IPS-18a (cell line): ENCODE results near the gene CCDC93.

Source experiments
- H3K27ac ChIP-seq: one replicate; pipeline ENCODE4 v1.5.1; 2013; ENCODE audit warnings: low read length
- H3K27me3 ChIP-seq: one replicate; pipeline ENCODE4 v1.6.1; 2013; ENCODE audit warnings: mild to moderate bottlenecking, low read length; ENCODE audit not compliant: control insufficient read depth, insufficient read depth
- H3K36me3 ChIP-seq: one replicate; pipeline ENCODE4 v1.6.1; 2013; ENCODE audit warnings: low read depth, low read length; ENCODE audit not compliant: control insufficient read depth
- H3K4me1 ChIP-seq: one replicate; pipeline ENCODE4 v1.6.1; 2013; ENCODE audit warnings: low read depth, low read length; ENCODE audit not compliant: control insufficient read depth
- H3K4me3 ChIP-seq: one replicate; pipeline ENCODE4 v1.5.1; 2013; ENCODE audit warnings: low read length
- H3K9ac ChIP-seq: one replicate; pipeline ENCODE4 v1.6.1; 2013; ENCODE audit warnings: mild to moderate bottlenecking, low read length, moderate library complexity
- H3K9me3 ChIP-seq: one replicate; pipeline ENCODE4 v1.6.1; 2013; ENCODE audit warnings: low read depth, low read length; ENCODE audit not compliant: control insufficient read depth

Gene CCDC93

GRCh38 chr2:117945296-117945695 lies 68.6 kb downstream of the CCDC93 start:
- Histone ChIP-seq H3K27ac (no peak overlapping the region), H3K27me3 (no peaks in the 10 kb centered on the region), H3K9me3 (no peaks in the 10 kb centered on the region), H3K9ac (no peak overlapping the region), H3K36me3 (peaks cover 42% of the 10 kb centered on the region), H3K4me1 (no peaks in the 10 kb centered on the region), H3K4me3 (no peak overlapping the region)

DNA sequence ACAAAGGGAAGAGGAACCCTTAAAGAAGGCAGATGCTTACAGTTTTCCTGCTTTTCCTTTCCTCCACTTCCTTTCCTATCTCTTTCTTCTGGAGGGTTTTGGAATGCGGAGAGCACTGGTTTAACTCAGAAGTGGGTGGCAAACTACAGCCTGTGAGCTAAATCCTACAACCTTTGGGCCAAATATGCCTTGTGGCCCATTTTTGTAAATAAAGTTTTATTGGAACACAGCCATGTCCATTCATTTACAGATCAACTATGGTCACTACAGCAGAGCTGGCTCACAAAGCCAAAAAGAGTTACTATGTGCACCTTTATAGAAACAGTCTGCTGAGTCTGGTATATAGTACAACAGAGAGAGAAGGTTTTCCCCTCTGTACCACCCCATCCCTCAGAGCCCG lies 69.1 kb downstream of the CCDC93 start:
- Histone ChIP-seq H3K36me3 (peaks cover 42% of the 10 kb centered on the region), H3K27me3 (no peaks in the 10 kb centered on the region), H3K4me1 (no peaks in the 10 kb centered on the region), H3K4me3 (no peak overlapping the region), H3K27ac (no peak overlapping the region), H3K9me3 (no peaks in the 10 kb centered on the region), H3K9ac (no peak overlapping the region)

DNA sequence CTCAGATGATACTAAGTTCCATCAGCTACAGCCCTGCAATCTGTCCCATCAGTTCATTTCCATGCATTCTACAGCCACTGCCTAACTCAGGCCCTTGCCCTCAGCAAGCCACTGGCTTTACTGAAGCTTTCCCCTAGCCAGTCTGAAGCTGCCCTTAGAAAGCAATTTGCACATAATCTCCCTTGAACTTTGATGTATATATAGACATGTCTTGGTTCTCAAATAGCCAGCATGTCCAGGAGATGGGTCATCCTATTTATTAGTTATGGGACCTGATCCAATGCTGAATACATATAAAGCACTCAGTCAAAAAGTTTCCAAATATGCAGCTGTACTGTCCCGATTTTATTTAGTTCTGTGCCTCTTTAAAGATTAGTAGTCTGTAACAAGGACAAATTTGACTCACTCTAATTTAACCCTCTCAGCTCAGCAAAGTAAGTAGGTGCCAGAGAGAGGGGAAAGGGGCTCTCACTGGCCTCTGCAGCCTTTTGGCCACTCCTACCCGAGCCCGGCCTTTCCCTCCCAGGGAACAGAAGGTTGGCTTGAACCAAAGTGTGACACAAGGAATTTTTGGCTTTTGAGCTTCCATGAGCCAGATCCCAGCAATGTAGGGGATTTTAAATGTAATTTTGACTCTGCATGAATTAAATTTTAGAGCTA lies 70.7 kb downstream of the CCDC93 start:
- no peak overlapping the region for H3K27ac ChIP-seq
- H3K4me3 ChIP-seq, result no peak overlapping the region

GRCh38 chr2:117942551-117942950 lies 71.3 kb downstream of the CCDC93 start:
- H3K4me1 ChIP-seq, result no peaks in the 10 kb centered on the region
- no peak overlapping the region for H3K4me3 ChIP-seq
- H3K27me3 ChIP-seq, result no peaks in the 10 kb centered on the region
- no peak overlapping the region for H3K27ac ChIP-seq
- no peaks in the 10 kb centered on the region for H3K9me3 ChIP-seq
- H3K9ac ChIP-seq, result no peak overlapping the region
- H3K36me3 ChIP-seq, result peaks cover 46% of the 10 kb centered on the region

More for the DNA sequence above, 70.7 kb downstream of the CCDC93 start:
- H3K9me3 ChIP-seq, result no peaks in the 10 kb centered on the region
- peaks cover 45% of the 10 kb centered on the region for H3K36me3 ChIP-seq
- H3K9ac ChIP-seq, result no peak overlapping the region
- no peaks in the 10 kb centered on the region for H3K4me1 ChIP-seq
- H3K27me3 ChIP-seq, result no peaks in the 10 kb centered on the region

GRCh38 chr2:117941693-117942092 lies 72.2 kb downstream of the CCDC93 start:
- Histone ChIP-seq H3K9me3 (no peaks in the 10 kb centered on the region), H3K4me3 (no peak overlapping the region), H3K4me1 (no peaks in the 10 kb centered on the region), H3K9ac (no peak overlapping the region), H3K27me3 (no peaks in the 10 kb centered on the region), H3K27ac (no peak overlapping the region), H3K36me3 (peaks cover 46% of the 10 kb centered on the region)

DNA sequence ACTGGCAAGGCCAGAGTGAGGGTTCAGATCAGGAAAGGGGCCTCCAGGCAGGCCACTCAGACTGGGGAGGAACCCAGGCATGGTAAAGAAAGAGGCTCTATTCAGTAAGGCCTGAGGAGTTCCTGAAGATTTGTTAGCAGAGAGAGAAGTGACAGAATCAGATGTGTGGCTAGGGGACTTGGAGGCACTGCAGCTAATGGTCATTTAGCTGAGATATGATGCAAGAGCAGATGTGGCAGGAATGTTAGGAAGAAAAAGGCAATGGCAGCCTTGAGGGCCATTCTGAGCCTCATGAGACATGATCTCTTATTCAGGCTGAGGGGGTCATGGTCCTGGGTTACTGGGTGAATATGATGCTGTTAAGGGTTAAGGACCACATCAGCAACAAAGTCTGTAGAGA lies 73.4 kb downstream of the CCDC93 start:
- H3K27ac ChIP-seq, result no peak overlapping the region
- no peaks in the 10 kb centered on the region for H3K27me3 ChIP-seq
- no peak overlapping the region for H3K9ac ChIP-seq
- H3K9me3 ChIP-seq, result no peaks in the 10 kb centered on the region
- H3K36me3 ChIP-seq, result peaks cover 38% of the 10 kb centered on the region
- H3K4me1 ChIP-seq, result no peaks in the 10 kb centered on the region
- H3K4me3 ChIP-seq, result no peak overlapping the region

DNA sequence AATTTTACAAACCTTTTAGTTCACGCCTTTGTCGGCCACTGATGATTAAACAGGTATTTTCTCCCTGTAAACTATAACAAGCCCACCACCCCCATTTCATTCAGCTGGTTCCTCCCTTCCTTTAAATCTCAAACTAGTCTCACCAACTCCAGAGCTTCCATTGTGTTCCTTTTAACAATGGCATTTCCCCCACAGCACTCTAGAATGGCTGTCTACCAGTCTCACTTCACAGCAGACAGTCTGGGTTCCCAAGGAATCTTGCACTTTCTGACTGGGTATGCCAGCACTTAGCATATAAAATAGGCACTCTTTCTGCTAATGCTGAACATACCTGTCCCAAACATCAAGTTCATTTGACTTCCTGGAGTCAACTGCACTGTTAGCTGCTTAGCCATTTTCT lies 75.3 kb downstream of the CCDC93 start:
- H3K4me3 ChIP-seq, result no peak overlapping the region
- no peak overlapping the region for H3K27ac ChIP-seq
- H3K9me3 ChIP-seq, result no peaks in the 10 kb centered on the region
- peaks cover 36% of the 10 kb centered on the region for H3K36me3 ChIP-seq
- no peaks in the 10 kb centered on the region for H3K4me1 ChIP-seq
- H3K9ac ChIP-seq, result no peak overlapping the region
- H3K27me3 ChIP-seq, result no peaks in the 10 kb centered on the region

- Histone ChIP-seq H3K27me3 (no peaks in the 10 kb centered on the region), H3K9me3 (no peaks in the 10 kb centered on the region), H3K36me3 (peaks cover 34% of the 10 kb centered on the region), H3K9ac (no peak overlapping the region), H3K4me3 (no peak overlapping the region), H3K4me1 (no peaks in the 10 kb centered on the region), H3K27ac (no peak overlapping the region)
These were observed 76.9 kb downstream of the CCDC93 start for GRCh38 chr2:117936871-117937428.

- Histone ChIP-seq H3K4me1 (no peaks in the 10 kb centered on the region), H3K27me3 (no peaks in the 10 kb centered on the region), H3K9ac (no peak overlapping the region), H3K4me3 (no peak overlapping the region), H3K36me3 (peaks cover 35% of the 10 kb centered on the region), H3K9me3 (no peaks in the 10 kb centered on the region), H3K27ac (no peak overlapping the region)
These were observed 77.9 kb downstream of the CCDC93 start for GRCh38 chr2:117935954-117936353.

GRCh38 chr2:117935456-117935855 lies 78.4 kb downstream of the CCDC93 start:
- Histone ChIP-seq H3K27me3 (no peaks in the 10 kb centered on the region), H3K9me3 (no peaks in the 10 kb centered on the region), H3K36me3 (peaks cover 35% of the 10 kb centered on the region)

DNA sequence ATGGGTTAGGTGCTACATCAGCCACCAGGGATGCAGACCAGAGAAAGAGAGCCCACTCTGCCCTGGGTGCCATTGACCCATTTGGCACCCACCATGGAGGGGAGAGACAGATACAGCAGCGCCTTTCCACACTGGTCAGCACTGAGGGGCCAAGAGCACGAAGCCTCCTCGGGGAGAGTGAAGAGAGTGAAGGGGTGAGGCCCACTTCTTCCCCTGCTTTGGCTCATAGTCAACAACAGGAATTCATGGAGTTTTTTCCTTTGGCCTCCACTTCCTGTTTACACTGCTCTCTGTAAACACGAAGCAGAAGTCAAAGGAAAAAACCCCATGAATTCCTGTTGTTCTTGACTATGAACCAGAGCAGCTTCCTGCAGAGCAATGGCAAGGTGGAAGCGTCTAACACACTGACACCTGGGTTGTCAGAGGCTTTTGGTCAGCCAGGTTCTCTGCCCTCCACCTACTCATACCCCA lies 80.0 kb downstream of the CCDC93 start:
- Histone ChIP-seq H3K9ac (no peak overlapping the region), H3K9me3 (no peaks in the 10 kb centered on the region), H3K4me1 (no peaks in the 10 kb centered on the region), H3K4me3 (no peak overlapping the region), H3K27me3 (no peaks in the 10 kb centered on the region), H3K36me3 (peaks cover 23% of the 10 kb centered on the region), H3K27ac (no peak overlapping the region)

More at GRCh38 chr2:117935456-117935855, 78.4 kb downstream of the CCDC93 start:
- H3K9ac ChIP-seq, result no peak overlapping the region
- no peak overlapping the region for H3K4me3 ChIP-seq
- no peak overlapping the region for H3K27ac ChIP-seq
- no peaks in the 10 kb centered on the region for H3K4me1 ChIP-seq

DNA sequence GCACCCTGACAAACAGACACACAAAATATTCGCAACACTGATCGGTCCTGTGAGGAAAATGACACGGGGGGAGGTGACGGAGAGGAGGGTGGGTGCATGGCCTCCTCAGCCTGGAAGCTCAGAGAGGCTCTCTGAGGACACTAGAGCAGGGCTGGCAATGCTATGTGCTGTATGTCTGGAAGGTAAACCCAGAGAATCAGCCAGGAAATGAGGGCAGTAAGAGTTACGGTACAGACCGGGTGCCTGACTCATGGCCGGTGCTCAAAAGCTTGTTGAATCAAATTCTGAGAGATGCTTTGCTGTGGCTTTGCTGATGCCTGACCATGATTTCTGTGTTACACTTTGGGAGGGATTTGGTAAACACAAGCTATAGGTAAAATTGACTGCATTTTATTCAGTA lies 81.9 kb downstream of the CCDC93 start:
- no peaks in the 10 kb centered on the region for H3K9me3 ChIP-seq
- H3K4me3 ChIP-seq, result no peak overlapping the region
- H3K36me3 ChIP-seq, result peaks cover 20% of the 10 kb centered on the region
- no peak overlapping the region for H3K27ac ChIP-seq
- no peak overlapping the region for H3K9ac ChIP-seq
- H3K27me3 ChIP-seq, result no peaks in the 10 kb centered on the region
- no peaks in the 10 kb centered on the region for H3K4me1 ChIP-seq
